Measurements from ENCODE around the gene CDK13.

CDK13 gene

DNA sequence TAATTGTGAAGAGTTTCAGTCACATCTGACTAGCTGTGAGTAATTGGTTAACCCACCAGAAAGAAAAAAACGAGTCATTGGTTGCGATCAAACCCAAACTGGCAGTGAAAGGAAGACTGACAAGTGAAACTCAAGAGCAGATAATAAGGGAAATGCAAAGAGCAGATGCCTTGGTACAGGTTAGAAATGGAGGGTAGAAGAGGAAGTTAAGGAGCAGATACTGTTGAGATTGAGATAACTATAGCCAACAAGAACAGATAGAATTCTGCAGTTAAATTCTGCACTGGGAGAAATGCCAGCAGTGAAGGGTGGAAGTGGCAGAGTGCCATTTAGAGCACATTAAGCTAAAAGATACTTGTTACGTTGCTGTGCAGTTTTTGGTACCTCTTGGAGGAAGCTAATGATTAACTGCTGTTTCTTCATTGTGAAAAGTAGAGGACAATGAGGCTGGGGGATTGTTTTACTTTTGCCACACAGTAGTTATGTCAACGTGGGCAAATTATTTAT is 65.8 kb downstream of the CDK13 start:
- no peak for DNase-seq

DNA sequence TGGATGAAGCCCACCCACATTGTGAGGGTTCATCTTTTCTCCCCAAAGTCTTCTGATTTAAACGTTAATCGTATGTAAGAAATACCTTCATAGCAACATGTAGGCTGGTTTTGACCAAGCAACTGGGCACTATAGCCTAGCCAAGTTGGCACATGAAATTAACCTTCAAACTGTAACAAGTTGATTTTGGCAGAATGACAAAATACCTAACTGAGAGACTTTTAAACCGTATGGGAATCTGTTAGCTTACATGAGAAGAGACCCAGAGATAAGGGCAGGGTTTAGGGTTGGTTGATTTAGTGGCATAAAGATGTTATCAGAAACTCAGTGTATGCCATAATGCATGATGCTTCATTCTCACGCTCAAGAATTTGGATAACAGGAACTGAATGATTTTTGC is 69.5 kb downstream of the CDK13 start:
- DNase-seq: no peak

DNA sequence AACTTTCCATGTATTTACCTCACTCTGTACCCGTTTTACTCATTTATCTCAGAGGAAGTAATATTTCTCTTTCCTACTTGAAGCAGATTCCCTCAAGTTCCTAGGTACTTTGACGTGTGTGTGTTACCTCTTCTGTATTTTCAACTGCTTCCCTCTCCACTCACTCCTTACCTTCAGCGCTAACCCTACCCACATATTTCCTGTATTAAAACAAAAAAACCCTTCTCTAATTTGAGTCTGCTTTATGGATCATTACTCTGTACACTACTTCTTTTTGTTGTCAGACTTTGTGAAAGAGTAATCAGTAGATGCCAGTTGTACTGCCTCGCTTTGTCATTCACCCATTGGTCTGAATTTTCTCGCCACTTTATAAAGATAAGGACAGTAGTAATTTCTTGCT is 74.0 kb downstream of the CDK13 start:
- DNase-seq: no peak

DNA sequence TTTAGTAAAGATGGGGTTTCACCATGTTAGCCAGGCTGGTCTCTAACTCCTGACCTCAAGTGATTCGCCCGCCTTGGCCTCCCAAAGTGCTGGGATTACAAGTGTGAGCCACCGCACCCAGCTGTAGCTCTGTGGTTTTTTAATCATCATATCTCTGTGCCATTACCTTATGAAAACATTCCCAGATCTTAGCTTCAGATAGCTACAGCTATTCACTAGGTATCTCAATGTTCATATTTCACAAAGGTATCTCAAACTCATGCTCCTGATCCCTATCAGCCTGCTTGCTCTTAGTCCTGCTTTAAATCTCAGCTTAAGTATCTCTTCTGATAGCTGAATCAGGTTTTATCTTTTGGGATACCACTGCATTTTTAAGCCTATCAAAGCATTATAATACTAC is 74.8 kb downstream of the CDK13 start:
- no peak for DNase-seq

DNA sequence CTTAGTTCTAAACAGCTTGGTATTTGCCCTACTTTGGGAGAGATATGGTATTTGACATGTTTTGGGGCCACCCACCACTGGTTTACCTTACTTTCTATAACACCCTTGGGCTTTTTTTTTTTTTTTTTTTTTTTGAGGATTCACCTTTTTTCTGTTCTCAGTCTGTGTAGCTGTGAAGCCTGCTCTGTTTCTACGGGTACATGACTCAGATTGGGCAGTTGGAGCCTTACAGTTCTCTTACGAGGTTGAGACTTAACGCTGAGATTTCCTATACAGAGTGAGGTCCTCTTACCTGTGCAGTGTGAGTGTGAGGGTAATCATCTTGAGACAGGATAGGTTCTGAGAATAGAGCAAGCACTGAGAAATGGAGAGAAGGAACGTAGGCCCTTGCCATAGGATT is 77.5 kb downstream of the CDK13 start:
- no peak for DNase-seq

DNA sequence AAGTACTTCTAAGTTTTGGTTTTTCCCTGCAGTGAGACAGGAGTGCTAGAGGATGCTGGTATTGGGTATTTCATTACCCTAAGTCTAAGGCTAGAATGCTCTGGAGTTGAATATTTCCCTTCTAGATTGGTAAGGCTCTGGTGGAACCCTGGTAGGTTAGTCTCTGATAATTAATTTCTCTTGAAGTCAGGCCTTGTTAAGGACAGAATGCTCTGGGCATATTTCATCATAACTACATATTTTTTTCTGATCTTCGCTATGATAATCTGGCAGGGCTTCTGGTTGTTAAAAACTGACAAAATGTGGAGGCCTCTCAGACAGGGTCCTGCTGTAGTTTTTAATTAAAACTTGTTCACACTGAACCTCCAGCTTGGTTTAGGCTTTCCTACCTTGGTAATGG is 83.8 kb downstream of the CDK13 start:
- DNase-seq: no peak

DNA sequence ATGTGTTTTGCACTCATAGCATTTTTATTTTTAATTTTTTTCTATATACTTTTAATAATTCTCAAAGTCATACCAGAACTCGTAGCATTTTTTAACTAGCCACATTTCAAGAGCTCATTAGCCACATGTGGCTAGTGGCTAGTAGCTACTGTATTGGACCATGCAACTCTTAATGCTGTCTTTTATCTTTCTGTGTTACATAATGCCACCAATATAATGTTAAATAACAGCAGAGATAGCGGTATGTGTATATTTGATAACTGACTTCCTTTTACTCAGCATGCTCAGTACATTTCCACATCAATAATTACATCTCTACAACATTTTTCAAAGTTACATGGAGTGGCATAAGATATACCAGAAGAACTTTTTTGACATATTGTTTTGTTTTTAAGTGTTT is 91.4 kb downstream of the CDK13 start:
- DNase-seq: no peak

DNA sequence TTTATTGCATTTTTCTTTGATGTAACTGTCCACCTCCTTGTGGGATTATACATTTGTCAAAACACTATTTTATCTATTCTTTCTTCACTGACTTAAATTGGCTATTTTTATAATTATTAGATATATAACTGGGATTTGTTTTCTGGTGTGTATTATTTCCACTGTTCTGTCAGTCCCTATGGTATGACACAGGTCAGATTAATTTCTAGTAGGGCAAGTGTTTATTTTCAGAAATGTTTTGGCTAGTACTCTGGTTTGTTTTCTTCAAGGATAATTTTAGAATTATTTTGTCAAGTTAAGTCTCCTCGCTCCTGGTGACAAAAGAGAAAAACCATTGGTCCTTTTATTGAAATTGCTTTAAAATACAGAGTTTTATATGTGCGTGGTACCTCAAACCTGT is 93.1 kb downstream of the CDK13 start:
- DNase-seq: no peak

DNA sequence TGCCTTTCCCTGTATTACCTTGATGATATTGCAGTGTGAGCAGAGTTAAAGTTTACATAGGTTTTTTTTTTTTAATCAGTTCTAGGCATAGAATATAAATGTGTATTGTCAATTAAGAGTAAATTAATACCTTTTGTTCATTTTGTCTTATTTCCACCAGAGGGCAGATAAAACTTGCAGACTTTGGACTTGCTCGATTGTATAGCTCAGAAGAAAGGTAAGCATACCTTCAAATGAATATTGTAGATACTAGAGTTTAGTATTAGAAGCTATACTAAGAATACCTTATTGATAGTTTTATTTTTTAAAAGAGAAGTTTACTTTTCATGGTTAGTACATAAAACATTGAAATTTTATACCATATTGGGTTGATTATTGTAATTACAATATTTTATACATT is 97.6 kb downstream of the CDK13 start:
- DNase-seq: no peak

DNA sequence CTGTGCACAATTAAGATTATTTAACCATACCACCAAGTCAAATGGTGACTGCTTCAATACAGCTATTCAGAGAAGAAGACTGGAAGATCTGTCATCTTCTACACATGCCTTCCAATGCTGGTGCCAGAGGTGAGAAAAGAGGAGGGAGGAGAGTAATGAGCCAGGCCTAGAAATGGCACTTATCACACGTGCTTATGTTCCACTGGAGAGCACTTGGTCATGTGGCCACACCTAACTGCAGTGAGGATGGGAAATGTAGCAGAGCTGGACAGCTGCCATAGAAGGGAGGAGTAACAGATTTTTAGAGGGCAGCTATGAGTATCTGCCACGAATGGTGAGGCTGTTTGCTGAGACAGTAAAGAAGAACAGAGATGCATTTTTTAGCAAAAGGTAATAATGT is 107.2 kb downstream of the CDK13 start:
- no peak for DNase-seq

DNA sequence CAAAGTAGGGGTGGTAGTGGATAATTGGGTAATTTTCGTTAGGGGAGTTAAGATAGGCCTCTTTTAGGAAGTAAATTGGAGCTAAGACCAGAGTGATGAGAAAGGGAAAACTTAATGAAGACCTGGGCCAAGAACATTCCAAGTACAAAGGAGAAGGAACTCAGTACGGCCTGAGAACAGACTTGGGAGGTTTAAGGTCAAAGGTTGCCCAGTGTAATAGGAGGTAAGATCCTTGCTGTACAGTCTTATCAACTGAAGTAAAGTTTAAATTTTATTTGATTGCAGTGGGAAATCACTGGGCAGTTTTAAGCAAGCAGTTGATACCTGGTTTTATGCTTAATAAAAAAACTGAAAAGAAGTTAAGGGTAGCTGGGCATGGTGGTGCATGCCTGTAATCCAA is 108.0 kb downstream of the CDK13 start:
- DNase-seq: no peak

DNA sequence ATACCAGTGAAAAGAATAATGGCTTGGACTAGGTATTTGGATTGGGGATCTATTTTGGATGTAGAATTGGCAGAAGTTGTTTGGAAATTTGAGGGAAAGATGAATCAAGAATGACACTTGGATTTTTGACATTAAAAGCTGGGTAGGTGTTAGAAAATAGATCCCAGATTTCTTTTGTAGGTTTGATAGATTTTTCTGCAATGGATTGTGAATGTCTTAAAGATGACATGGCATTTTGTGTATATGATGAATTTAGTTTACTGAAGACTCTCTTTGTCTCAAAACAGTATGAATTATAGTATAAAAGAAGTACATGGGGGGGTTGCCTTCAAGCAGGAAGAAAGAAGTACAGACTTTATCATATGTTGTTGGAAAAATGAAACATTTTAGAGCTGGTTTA is 108.6 kb downstream of the CDK13 start:
- no peak for DNase-seq

DNA sequence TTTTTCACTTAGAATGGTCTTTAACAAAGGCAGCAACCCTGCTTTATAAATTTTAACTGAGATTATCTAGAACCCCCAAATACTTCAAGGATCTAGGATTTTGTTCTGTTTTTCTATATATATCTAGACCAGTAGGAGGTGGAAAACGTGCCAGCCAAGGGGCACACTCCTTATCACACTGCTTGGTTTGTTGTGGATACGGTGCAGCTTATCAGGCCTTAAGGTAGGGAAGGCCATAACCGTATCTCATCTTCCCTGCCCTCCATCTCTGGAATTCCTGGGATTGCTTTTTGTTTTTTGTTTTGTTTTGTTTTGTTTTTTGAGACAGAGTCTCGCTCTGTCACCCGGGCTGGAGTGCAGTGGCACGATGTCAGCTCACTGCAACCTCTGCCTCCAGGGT is 109.0 kb downstream of the CDK13 start:
- no peak for DNase-seq

DNA sequence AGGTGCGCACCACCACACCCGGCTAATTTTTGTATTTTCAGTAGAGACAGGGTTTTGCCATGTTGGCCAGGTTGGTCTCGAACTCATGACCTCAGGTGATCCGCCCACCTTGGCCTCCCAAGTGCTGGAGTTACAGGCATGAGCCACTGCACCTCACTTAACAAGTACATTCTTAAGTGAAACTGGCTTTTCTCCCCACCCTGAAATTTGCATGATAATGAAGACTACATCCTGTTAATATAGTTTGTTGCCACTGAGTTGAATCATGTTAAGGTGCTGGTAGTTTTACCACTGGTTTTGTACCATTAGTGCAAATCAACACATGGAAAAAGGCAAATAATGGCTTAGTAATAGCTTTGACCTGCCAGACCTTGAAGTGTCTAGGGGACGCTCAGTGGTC is 122.2 kb downstream of the CDK13 start:
- no peak for DNase-seq

DNA sequence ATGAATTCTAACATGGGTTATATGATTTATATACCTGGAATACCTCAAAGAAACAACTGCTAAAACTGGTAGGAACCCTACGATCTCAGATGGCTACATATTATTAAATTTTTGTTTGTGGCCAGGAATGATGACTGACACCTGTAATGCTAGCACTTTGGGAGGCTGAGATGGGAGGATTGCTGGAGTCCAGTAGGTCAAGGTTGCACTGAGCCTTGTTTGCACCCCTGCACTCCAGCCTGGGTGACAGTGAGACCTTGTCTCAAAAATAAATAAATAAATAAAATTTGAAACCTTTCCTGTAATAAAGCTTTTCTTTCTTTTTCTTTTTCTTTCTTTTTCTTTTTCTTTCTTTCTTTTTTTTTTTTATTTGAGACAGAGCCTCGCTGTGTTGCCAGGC is 123.2 kb downstream of the CDK13 start:
- DNase-seq: no peak

DNA sequence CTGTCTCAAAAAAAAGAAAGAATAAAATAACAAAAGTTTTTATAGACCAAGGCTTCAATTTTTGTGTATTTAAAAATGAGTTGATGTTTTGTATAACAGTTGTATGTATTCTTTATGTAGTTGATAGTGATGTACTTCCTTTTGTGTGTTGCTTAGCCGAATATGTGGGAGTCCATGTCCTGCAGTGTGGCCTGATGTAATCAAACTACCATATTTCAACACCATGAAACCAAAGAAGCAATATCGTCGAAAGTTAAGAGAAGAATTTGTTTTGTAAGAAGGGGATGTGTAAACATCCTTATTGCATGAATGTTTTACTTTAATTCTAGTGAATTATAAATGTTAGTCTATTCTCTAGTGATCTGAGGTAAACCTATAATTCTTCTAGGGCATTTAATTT is 127.8 kb downstream of the CDK13 start:
- no peak for DNase-seq

DNA sequence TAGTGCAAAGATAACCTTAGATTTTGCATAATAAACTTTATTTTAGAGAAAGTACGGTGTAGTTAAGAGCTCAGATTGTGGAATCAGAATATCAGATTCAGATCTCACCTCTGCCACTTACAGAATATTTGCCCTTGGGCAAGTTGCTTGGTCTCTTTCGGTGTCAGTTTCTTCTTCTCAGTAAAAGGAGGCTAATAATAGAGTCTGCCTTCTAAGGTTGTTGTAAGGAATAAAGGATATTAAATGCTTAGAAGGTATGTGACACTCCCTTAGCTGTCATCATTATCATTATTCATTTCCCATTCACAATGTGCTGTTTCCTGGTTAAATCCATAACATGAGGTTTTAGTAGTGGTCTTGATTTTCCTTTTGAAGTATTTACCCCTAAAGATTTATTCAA is 142.1 kb downstream of the CDK13 start:
- DNase-seq: no peak

DNA sequence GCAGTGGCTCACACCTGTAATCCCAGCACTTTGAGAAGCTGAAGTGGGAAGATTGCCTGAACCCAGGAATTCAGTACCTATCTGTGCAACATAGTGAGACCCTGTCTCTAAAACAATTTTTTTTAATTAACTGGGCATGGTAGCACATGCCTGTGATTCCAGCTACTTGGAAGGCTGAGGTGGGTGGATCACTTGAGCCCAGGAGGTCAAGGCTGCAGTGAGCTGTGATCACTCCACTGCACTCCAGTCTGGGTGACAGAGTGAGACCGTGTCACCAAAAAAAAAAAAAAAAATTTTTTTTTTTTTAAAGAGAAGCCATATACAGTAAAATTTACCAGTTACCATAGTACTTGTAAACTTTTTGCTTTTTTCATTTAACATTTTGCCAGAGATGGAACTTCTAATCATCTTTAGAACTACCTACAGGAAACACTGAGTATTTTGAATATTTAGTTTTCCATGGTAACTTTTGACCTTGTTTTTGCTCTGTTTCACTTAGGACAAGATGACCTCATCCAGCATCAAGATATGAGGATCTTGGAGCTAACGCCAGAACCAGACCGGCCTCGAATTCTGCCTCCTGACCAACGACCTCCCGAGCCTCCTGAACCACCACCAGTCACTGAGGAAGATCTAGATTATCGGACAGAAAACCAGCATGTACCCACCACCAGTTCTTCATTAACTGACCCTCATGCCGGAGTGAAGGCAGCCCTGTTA is 143.7 kb downstream of the CDK13 start:
- DNase-seq: no peak

DNA sequence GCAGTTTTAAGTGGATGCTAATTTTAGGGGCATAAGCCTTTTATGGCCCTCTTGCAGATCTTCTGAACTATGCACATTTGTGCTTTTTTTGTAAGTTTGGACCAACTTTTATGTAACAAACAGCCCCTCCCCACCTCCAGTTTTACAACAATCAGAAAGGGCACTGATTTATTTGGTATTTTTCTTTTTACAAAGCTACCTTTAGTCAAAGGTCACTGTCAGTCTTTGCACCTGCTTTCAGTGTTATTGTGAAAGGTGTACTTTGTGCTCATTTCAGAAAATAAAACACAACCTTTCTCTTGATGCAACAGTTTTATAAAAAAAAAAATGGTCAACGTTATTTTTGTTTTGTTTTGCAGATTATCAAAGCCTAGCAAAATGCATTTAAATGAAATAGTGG is 145.2 kb downstream of the CDK13 start:
- no peak for DNase-seq

DNA sequence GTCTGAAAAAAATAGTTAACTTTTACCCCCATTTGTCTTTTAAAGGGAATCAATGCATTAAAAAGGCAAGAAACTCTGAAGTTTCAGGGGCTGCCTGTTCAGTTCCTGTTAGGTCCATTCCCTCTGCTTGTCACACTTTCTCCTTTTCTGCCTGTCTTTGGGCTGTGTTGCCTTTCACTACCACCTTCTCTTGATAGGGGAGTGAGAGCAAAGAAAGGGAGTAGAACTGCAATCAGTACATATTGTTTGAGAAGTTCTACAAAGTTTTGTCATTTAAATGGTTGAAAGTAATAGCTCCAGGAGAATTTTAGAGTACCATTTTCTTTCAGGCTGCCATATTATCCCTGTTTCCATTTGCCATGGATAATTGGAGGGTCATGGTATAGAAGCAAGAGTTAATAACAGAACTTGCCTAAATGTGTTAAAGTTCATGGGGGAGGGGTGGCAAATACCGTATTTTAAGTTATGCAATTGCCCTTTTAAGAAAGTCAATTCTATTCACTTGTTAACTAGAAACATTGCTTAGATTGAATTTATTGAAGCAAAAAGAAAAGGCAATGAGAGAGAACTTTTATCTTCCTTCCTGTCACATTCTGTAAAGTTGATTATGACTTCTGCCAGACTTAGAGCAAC is 145.8 kb downstream of the CDK13 start:
- no peak for DNase-seq

DNA sequence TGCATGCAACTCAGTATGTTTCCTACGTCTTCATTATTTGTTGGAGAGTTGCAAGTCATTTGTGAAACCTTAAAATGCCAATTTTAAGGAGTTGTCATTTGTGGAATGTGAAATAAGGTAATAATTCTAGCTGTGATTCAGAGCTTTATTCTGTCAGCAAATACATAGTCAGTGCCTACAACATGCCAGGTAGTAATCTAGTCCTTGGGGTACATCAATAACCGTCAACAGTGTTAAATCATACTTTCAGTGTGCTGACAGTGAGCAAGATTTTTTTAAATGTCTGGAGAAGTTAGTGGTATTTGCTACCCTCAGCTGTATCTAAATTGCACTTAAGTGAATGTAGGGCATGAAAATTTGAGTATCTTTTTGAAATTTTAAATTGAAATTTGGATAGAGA is 147.7 kb downstream of the CDK13 start:
- DNase-seq: no peak

DNA sequence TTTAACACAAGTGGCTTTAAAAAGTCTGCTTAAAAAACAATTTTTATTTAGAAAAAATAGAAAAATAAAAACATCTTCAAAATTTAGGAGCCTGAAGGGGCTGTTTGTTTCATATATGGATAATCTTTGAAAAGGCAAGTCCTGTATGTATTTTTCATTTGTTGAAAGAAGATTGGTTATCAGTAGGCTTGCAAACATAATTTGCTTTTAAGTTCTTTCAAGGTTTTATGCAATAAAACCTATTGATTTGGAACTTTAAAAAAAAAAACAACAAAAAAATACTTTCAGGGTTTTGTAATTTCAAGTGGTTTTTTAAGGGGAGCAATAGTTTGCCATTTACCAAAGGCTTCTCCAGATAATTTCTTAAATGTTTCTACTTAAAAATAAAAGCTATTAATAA is 148.8 kb downstream of the CDK13 start:
- DNase-seq: no peak

DNA sequence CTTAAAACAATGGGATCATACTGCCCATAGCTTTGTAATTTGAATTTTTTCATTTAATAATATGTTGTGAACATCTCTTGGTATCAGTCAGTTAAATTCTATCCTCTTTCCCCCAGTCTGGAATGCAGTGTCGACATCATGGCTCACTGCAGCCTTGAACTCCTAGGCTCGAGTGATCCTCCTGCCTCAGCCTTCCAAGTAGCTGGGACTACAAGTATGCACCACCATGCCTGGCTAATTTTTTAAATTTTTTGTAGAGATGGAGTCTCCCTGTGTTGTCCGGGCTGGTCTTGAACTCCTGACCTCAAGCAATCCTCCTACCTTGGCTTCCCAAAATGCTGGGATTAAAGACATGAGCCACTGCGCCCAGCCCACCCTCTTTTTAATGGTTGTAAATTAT is 149.8 kb downstream of the CDK13 start:
- no peak for DNase-seq

DNA sequence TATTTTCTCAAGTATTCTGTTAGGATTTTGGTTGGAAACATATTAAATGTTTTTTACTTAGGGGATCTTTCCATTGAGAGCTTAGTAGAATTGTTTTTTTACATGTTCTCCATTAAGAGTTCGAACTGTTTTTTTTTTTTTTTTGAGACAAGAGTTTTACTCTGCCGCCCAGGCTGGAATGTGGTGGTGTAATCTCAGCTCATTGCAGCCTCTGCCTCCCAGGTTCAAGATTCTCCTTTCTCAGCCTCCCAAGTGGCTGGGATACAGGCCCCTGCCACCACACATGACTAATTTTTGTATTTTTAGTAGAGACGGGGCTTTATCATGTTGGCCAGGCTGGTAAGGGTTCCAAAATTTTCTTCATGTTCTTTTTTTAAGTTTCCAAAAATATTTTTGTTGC is 151.1 kb downstream of the CDK13 start:
- DNase-seq: no peak

DNA sequence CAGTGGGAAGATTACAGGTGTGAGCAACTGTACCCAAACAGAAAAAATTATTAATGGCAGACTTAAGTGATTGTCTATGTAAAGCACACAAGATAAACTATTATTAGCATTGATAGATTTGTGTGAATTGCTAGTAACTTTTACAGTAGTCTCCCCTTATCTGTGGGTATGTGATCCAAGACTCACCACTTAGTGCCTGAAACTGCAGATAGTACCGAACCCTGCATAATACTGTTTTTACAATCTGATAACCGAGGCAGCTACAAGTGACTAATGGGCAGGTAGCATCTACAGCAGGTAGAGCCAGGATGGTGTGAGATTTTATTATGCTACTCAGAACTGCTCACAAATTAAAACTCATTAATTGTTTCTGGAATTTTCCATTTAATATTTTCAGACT is 152.8 kb downstream of the CDK13 start:
- DNase-seq: no peak
